K562 treated with DMSO at 1 percent for 12 hours (cell line): ENCODE measurements around the gene ZNF592. TPM values are rescaled to one million over a fixed set of nuclear protein-coding genes. Genes with fewer than 3 reads are reported as not detected.

Experiments used
- total RNA-seq: library from RNA; unstranded; fragments of 300-600 nt; gene quantifications from 2 replicates; pipeline ENCODE4 v1.2.3, GENCODE V29; 2022; ENCODE audit not compliant: insufficient read depth

The ZNF592 gene, protein sequence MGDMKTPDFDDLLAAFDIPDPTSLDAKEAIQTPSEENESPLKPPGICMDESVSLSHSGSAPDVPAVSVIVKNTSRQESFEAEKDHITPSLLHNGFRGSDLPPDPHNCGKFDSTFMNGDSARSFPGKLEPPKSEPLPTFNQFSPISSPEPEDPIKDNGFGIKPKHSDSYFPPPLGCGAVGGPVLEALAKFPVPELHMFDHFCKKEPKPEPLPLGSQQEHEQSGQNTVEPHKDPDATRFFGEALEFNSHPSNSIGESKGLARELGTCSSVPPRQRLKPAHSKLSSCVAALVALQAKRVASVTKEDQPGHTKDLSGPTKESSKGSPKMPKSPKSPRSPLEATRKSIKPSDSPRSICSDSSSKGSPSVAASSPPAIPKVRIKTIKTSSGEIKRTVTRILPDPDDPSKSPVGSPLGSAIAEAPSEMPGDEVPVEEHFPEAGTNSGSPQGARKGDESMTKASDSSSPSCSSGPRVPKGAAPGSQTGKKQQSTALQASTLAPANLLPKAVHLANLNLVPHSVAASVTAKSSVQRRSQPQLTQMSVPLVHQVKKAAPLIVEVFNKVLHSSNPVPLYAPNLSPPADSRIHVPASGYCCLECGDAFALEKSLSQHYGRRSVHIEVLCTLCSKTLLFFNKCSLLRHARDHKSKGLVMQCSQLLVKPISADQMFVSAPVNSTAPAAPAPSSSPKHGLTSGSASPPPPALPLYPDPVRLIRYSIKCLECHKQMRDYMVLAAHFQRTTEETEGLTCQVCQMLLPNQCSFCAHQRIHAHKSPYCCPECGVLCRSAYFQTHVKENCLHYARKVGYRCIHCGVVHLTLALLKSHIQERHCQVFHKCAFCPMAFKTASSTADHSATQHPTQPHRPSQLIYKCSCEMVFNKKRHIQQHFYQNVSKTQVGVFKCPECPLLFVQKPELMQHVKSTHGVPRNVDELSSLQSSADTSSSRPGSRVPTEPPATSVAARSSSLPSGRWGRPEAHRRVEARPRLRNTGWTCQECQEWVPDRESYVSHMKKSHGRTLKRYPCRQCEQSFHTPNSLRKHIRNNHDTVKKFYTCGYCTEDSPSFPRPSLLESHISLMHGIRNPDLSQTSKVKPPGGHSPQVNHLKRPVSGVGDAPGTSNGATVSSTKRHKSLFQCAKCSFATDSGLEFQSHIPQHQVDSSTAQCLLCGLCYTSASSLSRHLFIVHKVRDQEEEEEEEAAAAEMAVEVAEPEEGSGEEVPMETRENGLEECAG (N-terminal part only)
- total RNA-seq = 6.8 and 23.2 TPM in 2 replicates

DNA sequence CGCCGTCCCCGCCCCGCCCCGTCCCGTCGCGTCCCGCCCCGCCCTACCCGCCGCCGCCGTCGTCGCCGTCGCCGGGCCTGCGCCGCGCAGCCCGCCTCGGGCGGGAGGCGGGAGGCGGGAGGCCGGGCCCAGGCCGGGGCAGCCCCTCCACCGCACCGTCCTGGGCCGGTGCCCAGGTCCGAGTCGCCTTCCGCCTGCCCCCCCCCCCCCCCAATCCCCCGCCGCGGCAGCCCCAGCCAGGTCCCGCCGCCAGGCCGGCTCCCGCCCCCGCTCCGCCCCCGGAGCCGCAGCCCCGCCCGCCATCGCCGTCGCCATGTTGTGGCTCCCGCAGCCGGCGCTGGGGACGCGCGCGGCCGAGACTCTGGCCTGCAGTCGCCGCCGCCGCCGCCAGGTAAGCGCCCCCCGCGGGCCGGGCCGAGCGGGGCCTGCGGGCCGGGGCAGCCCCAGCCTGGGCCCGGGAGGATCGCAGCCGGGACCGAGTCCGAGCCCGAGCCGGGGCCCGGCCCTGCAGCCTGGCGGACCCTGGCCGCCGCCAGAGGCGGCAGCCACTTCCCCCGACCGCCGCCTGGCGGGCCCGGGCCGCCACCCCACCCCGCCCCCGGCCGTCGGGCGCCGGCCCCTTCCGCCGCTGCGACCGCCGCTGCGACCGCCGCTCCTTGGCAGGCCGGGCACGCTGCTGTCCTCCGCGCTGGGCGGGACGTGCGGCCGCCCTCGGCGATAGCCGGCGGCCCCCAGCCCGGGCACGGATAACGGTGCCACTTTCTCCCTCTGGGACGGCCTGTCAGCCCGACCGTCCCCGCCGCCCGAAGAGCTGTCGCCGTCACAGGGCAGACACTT lies at the start of gene ZNF592:
Gene ZNF592 (plus strand): TSS at position 319 of the 837 bp plus-strand sequence. CDS start 34,084 bp downstream, outside the sequence.

DNA sequence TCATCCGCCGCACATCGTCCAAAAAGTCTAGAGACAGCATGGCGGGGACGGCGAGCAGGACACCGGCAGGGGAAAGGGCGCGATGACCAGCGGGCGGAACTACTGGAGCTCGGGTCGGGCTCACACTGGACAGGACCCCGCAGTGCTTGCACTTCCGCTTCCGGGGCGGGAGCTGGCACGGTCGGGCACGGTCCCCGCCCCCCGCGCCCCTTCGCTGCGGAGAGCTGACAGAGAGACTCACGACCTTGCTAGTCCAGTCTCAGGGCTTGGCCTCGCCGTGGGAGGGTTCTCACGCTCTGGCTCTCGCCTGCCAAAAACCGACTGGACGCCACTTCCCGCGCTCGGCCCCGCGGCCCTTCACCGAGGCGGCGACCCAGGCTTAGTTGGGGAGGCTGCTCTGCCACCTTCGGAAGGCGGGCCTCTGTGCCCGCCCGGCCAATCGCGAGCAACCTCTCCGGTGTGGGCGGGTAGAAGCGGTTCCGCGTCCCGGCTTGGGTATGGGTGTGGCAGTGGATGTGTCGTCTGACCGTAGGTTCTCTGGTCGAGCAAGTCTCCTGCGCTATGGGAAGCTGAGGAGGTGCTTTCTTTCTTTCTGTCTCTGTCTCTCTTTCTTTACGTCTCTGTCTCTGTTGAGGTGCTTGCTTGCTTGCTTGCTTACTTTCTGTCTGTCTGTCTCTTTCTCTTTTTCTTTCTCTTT lies 32.2 kb upstream of the ZNF592 start, which contains the start of gene SEC11A:
Gene SEC11A (minus strand): TSS at position 104 of the 697 bp plus-strand sequence. CDS start 64 bp downstream, at position 40.

DNA sequence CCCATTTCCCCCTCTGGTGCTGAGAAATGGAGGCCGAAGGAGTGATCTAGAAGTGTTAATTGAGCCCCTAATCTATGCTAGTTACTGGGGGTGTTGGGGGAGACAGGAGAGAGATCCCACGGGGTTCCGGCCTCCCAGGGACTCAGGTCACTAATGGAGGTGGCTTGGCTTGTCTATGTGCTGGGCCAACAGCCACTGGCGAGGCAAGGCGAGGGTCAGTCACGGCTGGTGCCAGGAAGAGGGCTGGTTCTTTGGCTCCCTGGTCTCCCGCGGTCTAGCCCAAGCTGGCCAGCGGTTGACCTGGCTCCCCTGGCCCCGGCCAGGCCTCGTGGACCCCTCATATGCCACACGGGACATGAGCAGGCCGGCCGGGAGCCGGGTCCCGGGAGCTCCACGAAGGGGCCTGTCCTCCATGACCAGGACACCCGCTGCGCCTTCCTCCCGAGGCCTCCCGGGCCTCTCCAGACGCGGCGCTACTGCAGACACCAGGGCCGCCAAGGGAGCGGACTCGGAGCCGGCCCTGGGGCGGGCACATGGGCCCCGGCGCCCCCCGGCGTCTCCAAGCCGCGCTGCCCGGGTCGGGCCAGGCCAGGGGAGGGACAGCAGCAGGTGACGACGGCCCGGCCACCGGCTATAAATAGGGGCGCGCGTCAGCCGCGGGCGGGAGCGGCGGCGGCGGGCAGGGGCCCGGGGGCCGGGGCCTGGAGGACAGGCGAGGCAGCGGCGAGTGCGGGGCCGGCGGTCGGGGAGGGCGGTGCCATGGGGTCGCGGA lies 68.5 kb downstream of the ZNF592 start, which contains the start of gene ALPK3:
Gene ALPK3 (plus strand): TSS at position 663 of the 772 bp plus-strand sequence. CDS start 97 bp downstream, at position 760.

Other genes starting within 250 kb of the ZNF592 start
- gene ZSCAN2, start 147.6 kb upstream of the ZNF592 start, total RNA-seq = 5.1 and 7.0 TPM in 2 replicates
- 6.5 and 9.5 TPM in 2 replicates for gene WDR73, start 94.3 kb upstream of the ZNF592 start, total RNA-seq
- gene NMB, start 90.4 kb upstream of the ZNF592 start, total RNA-seq = not detected in 2 replicates
- 205 and 249 TPM in 2 replicates for gene SEC11A, start 32.5 kb upstream of the ZNF592 start, total RNA-seq
- 0.14 and 0.52 TPM in 2 replicates for gene ALPK3, start 68.8 kb downstream of the ZNF592 start, total RNA-seq
- not detected in 2 replicates for gene SLC28A1, start 136.1 kb downstream of the ZNF592 start, total RNA-seq
- 5.7 and 14.5 TPM in 2 replicates for gene PDE8A, start 233.3 kb downstream of the ZNF592 start, total RNA-seq